Skin epidermis (tissue), 12 donors: Measurements from ENCODE around the gene LRP1B.

Source experiments
- H3K27ac ChIP-seq, 21 experiments: fragments of 200-600 bp; sonication (generic) in 11 of 21; one replicate each; pipeline ENCODE4 v1.5.0; 2020; ENCODE audit warnings: mild to moderate bottlenecking in 3 of 21, inconsistent platforms in 2 of 21, moderate library complexity in 2 of 21
- H3K4me3 ChIP-seq, 7 experiments: fragments of 200-600 bp; sonication (generic) in 2 of 7; one replicate each; pipeline ENCODE4 v1.5.0; 2020; ENCODE audit warnings: inconsistent platforms in 2 of 7, mild to moderate bottlenecking in 2 of 7, moderate library complexity in 1 of 7

The LRP1B gene

DNA sequence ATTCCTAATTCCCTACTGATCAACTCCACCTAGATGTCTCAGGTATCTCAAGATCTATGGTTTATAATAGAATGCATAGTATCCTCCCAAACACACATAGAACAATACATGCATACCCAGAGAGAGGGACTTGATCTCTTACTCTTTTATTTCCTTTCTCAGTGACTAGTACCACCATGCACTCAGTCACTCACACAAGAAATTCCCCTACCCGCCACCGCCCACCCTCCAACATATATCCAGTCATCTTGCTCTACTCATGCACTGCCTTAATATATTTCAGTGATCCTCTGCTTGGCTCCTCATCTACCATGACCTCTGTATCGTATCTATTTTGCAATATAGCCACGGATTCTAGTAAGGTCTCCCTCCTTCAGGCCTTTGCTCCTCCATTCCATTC is 996.9 kb downstream of the LRP1B start:
- H3K27ac ChIP-seq: no peak overlapping the region
- no peak overlapping the region for H3K4me3 ChIP-seq

DNA sequence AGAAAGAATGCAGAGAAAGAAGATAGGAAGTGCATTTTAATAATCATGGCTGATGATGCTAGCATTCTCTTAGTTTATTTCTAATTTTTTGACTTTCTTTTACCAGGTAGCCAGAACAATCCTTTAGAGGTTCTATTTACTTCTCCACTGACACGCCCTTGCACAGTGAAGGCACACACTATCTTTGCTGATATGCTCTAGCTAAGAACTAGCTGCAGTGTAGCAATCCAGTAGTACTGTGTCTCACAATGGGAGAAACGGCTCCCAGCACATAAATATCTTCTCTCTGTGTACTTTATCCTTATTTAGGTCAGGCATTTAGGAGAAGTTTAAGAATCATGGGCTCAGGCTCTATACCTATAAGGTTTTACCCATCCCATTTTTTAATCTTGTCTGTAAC is 1005.4 kb downstream of the LRP1B start:
- Histone ChIP-seq H3K27ac (no peak overlapping the region), H3K4me3 (no peak overlapping the region)

DNA sequence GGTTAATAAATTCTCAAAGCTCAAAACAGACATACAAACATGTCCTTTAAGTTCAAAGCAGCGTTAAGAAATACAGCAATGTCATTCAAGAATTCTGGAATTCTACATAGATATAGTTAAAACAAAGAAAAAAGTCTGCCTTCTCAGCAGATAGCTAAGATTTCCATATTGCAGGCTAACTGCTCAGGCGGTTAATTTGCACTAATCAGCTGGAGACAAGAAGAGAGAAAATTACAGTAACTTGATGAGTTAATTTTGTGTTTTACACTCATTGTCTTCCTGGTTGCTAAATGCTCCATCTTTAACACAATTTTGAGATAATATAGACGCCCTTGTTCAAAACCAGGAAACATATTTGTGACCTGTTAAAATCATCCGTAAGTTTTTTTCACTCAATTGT is 1012.0 kb downstream of the LRP1B start:
- no peak overlapping the region for H3K27ac ChIP-seq
- H3K4me3 ChIP-seq: no peak overlapping the region

DNA sequence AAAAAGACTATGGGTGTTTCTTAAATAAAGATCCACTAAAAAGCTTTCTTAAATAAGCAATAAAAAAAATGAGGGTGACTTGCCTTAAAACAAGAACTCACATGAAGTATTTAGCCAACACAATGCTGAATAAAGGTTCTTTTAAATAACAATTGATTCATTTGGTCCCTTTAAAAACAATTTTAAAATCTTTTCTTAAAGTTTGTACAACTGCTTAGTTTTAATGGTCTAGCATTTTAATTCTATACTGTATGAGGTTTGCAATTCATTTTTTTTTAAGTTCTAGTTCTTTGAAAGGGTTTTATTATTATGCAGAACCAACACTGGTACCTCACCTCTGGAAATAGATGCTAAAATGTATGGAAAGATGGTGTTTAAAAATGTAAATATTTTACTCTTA is 1017.5 kb downstream of the LRP1B start:
- H3K27ac ChIP-seq: no peak overlapping the region
- no peak overlapping the region for H3K4me3 ChIP-seq

DNA sequence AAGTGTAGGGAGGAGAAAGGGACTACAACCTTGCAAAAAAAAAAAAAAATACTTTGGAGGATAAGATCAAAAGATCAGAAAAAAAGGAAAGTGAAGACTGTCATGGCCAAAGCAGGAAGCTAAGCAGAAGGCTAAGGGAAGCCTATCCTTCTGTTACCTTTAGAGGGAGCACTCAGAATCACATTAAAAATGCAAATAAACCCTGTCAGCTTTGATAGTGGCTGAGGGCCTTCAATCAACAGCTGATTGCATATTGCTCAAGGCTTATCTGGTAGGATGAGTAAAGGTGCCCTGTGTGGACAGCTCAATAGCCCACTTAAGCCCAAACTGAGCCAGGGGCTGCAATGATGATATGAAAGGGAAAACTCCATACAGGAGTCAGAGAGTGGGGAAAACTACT is 1021.2 kb downstream of the LRP1B start:
- Histone ChIP-seq H3K4me3 (no peak overlapping the region), H3K27ac (no peak overlapping the region)

DNA sequence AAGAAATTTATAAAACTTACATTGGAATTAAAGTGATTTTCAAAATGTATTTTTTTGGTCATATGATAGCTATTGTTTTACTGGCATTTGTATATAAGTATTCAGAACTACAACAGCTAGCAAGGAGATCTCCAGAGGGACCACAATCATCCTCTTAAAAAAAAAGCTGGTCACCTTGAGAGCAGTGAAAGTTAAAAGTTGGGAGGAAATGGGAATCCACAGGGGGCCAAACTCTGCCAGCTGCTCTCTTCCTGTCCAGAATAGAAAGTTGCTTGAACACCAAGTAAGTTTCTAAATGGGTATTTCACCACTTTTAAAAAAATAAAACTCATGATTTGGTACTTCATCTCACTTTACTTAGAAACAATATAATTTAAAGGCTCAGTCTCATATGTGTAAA is 1025.1 kb downstream of the LRP1B start:
- no peak overlapping the region for H3K4me3 ChIP-seq
- no peak overlapping the region for H3K27ac ChIP-seq

DNA sequence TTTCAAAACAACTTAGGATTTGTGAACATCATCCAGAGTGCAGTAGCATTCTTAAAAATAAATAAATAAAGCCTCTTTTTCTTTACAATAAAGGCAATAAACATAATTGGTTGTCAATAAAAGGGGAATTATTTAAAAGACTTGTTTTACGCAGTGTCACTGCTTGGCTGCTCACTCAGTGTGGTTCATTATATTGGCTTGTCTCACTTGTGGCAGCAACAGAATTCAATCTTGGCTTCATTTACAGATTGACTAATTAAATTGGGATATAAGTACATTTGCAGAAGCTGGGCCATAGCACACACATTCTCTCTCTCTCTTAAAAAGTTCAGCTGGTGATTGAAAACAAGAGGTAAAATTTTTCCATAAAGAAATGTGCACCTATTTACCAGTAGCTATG is 1027.6 kb downstream of the LRP1B start:
- Histone ChIP-seq H3K27ac (no peak overlapping the region), H3K4me3 (no peak overlapping the region)

DNA sequence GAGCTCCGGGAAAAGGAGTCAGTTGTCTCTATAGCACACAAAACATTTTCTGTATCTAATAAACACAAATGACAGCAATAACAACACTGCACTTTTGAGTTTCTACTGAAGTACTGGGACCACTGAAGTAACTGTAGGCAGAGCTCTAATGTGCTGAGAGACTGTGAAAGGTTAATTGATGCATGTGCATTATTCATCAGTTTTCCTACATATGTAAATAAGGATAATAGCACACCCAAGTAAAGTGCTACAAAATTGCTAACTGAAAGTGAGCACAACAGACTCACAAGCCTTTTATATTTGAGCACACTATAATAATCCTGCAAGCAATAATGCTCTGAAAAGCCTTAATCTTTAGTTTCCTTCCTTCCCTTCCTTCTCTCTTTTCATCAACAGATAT is 1051.6 kb downstream of the LRP1B start:
- Histone ChIP-seq H3K27ac (no peak overlapping the region), H3K4me3 (no peak overlapping the region)

DNA sequence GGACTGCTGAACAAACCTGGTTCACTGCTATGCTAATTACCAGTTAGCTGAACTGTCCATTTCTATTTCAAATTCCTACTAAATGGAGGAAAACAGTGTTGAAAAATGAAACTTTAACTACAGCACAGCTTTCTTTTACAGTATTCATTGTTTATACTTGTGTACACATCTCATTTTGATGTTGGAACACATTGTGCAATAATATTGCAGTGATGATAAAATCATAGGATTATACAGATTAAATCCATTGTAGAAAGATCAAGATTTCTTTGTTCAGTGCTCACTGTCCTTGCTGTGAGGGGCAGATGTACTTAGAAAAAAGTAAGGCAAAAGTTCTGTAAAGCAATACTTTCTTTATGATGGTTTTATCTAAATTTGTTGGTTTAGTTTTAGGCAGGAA is 1055.1 kb downstream of the LRP1B start:
- no peak overlapping the region for H3K27ac ChIP-seq
- no peak overlapping the region for H3K4me3 ChIP-seq

DNA sequence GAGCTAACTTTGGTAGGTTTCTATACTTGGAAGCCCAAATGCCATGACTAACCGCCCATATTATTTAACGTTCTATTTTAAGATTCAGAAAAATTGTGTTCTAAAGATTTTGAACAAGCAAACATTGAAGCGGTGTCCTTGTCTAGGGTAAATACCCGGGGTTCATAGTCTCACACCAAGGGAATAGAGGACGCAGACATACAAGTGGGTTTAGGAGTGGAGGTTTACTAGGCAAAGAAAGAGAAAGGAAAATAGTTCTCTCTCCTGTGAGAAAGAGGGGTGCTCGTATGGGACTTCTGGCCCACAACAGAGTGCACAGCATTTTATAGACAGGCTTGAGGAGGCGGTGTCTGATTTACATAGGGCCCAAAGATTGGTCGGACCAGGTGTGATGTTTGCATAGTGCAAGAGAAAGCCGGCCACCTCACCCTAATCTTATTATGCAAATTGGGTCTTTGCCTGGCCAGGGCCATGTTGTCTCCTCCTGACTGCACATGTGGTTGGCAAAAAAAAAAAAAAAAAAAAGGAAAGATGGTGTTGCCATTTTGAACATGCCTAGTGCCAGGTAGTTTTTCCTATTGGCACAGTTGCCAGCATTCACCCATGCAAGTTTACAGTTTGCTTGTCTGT is 1062.6 kb downstream of the LRP1B start:
- H3K27ac ChIP-seq: no peak overlapping the region
- H3K4me3 ChIP-seq: no peak overlapping the region

DNA sequence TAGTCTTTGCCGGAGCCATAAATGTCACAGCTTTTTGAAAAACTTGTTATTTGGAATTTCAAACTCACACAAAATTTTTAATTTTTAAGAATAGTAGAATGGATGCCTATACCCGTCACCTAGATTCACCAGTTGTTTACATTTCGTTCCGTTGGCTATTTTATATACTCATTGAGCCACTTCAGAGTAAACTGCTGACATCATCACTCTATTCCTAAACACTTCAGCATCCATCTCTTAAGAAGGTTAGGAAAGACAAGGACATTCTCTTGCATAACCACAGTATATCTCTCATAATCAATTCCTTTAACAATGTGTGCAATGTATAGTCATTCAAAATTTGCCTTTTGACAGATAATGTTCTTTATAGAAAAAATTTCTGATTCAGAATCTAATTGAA is 1065.8 kb downstream of the LRP1B start:
- Histone ChIP-seq H3K27ac (no peak overlapping the region), H3K4me3 (no peak overlapping the region)

DNA sequence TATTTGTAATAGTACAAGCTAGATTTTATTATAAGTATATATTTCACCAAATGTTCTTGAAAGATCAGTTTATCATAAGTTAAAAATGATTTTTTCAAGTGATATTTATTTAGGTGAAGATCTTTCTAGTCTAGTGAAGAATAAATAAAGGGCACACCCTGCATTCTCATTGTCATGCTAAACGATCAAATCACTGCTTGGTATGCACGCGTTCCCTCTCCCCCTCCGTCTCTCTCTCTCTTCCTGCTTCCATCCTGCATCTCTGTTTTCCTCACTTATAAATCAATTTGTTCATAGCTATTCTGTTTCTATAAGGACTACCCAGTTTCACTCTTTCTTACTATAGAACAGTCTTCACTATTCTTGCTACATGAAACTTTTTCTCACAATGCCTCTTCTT is 1067.4 kb downstream of the LRP1B start:
- Histone ChIP-seq H3K27ac (no peak overlapping the region), H3K4me3 (no peak overlapping the region)

DNA sequence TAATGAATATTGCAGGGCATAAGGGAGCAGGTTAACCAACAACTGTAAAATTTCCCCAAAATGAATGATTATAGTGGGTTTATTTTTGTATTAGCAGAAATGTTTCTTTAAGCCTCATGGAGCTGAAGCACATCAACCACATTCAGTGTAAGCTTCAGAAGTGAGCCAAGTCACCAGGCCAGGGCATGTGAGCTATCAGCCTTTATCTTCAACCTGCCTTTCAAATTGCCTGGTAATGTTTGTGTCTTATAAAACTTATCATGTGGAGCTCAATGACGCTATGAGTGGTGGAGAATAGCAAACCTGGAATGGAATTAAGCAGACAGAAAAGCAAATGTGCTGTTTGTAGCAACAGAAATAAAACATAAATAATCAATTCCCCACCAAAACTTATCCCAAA is 1068.4 kb downstream of the LRP1B start:
- Histone ChIP-seq H3K27ac (no peak overlapping the region), H3K4me3 (no peak overlapping the region)

DNA sequence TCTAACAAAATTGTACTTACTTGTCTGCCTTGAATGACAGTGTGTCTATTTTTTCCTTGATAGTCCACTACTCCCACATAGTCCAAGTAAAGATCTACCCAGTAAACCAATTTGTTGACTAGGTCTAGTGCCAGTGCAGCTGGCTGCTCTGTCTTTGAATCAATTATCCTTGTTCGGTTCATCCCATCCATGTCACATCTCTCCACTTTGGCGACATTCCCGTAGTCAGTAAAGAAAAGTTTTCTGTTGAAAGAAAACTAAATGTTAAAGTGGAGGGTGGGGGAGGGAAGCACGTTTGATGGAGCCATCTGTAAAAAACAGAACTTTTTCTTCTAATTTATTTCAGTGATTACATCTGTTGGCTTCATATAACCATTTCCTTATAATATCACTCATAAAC is 1068.8 kb downstream of the LRP1B start:
- Histone ChIP-seq H3K4me3 (no peak overlapping the region), H3K27ac (no peak overlapping the region)

DNA sequence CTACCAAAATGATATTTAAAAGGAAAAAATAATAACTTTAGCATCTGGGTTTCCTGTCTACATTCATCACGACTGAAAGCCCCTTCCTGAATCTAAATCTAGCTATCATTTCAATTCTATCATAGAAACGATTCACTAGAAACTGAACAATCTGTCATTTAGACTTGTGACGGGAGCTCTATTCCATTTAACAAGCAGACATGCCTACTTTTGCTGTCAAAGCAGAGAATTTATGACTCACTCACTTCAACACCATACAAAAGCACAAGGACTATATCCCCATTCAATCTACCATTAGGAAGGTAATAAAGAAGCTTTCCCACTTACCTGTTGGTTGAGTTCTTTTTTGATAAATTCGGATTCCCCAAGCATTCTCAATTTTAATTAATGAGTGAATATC is 1072.3 kb downstream of the LRP1B start:
- Histone ChIP-seq H3K4me3 (no peak overlapping the region), H3K27ac (no peak overlapping the region)

DNA sequence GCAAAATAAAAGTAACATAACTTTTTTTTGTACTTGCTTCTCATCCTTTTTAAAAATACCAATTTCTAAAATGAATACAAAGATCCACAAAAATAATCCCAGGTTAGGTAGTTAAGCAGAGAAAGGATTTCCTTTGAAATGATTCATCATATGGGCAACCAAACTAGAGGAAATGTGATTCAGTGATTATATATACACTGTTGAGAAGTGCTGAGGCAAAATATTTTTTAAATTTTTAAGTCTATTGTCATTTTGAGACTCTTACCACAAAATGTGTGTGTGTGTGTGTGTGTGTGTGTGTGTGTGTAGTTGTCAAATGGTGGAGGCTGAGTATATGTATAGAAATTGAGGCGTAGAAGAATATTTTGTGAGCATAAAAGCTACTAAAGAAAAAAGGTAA is 1075.3 kb downstream of the LRP1B start:
- H3K4me3 ChIP-seq: no peak overlapping the region

DNA sequence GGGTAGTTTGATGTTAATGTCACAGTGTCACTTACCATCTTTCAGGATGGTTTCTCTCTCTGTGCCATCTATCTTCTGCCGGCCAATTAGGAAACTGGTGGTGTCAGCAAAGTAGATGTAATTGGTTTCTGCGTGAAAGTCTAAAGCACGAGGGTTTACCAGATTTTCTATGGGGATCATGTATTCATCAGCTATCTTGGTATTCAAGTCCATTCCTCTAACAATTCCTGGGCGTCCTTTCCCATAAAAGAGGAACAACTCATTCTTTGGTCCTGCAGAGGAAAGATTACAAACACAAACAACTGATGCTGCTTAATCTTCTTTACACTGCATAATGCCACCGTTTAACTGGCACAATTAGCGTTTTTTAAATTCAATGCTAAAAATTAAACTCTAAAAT is 1081.9 kb downstream of the LRP1B start:
- Histone ChIP-seq H3K27ac (no peak overlapping the region), H3K4me3 (no peak overlapping the region)

More for the DNA sequence above, 1075.3 kb downstream of the LRP1B start:
- no peak overlapping the region for H3K27ac ChIP-seq

DNA sequence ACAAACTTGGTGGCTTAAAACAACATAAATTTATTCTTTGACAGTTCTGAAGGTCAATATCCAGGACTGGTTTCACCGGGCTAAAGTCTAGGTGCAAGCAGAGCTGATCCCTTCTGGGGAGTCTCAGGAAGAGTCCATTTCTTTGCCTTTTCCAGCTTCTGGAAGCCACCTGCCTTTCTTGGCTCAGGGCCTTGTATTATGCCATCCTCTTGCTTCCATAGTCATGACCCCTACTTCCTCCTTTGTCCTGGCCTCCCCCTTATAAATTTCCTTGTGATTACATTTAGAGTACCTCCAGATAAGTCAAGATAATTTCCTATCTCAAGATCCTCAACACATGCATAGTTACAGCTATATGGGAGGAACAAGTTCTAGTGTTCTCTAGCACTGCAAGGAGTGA is 1089.5 kb downstream of the LRP1B start:
- Histone ChIP-seq H3K27ac (no peak overlapping the region), H3K4me3 (no peak overlapping the region)

DNA sequence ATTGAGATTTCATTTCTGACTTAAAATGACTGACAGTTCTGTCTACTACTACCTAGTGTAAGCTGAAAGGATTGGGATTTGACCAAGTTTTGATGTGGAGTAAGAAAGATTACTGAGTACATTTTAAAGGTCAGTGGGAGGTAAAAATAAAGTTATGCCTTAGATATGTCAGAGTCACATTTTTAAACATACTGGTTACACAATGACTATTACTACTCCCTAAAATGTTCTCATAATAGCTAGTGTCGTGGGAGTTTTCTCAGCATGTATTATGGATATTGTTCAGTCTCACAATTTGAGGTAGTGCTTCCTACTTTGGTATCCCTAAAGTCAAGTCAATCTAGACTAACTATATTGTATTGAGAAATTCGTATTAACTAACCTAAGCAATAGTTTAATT is 1092.5 kb downstream of the LRP1B start:
- Histone ChIP-seq H3K4me3 (no peak overlapping the region), H3K27ac (no peak overlapping the region)

DNA sequence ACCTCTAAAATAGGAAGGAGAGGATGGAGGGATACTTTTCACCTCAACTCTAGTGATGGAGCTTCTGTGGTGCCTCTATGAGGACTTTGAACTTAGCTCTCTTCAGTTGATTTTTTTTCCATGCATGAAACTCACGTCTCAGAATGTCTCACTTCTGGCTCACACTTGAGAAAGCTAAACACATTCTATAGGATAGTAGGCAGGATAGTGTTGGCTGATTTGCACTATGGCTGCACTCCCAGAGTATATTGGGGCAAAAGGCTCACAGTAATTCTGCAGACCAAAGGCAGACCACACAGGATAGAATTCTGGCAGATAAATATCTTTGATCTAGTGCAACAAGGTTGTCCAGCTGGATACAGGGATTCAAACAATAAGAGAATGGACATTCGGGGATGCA is 1093.5 kb downstream of the LRP1B start:
- no peak overlapping the region for H3K27ac ChIP-seq

DNA sequence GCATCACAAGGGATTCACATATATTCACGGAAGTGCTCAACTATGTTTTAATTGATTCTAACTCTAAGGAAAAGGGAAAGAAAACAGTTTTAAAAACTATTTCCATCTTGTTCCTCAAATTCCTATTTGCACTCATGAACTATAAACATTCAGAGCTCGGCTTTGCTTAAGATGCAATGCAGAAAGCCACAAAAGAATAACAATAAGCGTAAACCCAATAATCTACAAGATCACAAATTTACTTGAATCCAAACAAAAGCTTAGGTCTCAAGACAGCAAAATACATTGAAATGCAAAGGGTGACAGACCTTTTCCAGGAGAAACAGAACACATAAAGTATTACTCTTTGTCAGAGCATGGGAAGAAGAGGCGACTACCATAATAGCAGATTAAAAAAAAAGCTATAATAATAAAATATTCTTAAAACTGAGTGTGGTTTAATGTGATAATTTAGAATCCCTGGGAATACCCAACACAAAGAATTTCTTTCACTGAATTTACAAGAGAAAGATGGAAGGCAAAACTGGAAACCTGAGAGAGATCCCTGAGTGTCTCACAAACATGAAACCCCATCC is 1094.9 kb downstream of the LRP1B start:
- Histone ChIP-seq H3K4me3 (no peak overlapping the region), H3K27ac (no peak overlapping the region)

More for the DNA sequence above, 1093.5 kb downstream of the LRP1B start:
- no peak overlapping the region for H3K4me3 ChIP-seq

DNA sequence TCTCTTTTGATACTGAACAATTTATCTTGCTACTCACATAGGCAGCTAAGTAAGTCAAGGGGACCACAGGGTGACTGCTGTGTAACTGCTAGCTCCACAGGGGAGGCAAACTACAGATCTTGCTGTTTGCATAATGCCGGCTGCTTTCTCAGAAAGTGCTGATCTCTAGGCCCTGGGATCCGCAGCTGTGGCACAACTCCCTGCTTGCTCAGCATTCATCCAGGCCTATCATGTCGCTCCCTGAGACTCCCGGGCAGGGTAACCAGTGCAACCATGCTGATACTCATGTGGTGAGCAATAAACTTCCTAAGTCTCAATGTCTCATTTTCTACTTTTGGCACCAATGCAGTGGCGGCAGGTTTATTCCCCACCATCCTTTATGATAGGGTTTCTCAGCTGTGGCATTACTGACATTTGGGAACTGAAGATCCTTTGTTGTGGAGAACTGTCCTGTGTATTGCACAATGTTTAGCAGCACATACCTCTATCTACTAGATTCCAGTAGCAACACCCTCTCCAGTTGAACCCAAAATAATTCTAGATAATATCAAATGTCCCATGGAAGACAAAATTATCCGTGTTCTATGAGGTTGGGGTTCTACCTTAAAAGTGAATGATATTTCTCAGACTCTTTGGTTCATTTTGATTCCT is 1101.3 kb downstream of the LRP1B start:
- Histone ChIP-seq H3K27ac (no peak overlapping the region), H3K4me3 (no peak overlapping the region)
